T-helper 2 cell (primary cell): Measurements from ENCODE around the gene TSTD1.

ENCODE experiments used
- DNase-seq, 5 experiments: peaks; one replicate each; pipeline versions ENCODE4 v3.0.0 to v3.0.0-alpha.2; 2012 to 2022
- total RNA-seq, 2 donors: gene quantifications; one replicate each; lab custom pipeline; 2026; lab: John Stamatoyannopoulos, UW

The TSTD1 gene
- total RNA-seq = 11.2 to 26.5 reads per million in 2 donors

- peak; percentile 78 to 92 (median 85) for DNase-seq
Measured at GRCh38 chr1:161038523-161039153, at the start of gene TSTD1. Gene TSTD1, minus strand, starts transcription at chr1:161038964. Its CDS starts 75 bp downstream, at chr1:161038889.

- no peak for DNase-seq
Measured at GRCh38 chr1:161086457-161086856, 47.7 kb upstream of the TSTD1 start.

- DNase-seq = no peak
Measured at GRCh38 chr1:161085165-161085564, 46.4 kb upstream of the TSTD1 start.

GRCh38 chr1:161084597-161084988, 45.8 kb upstream of the TSTD1 start:
- DNase-seq = no peak

GRCh38 chr1:161083748-161084596, 45.2 kb upstream of the TSTD1 start:
- DNase-seq = no peak

GRCh38 chr1:161082996-161083747, 44.4 kb upstream of the TSTD1 start:
- DNase-seq = no peak

- DNase-seq = no peak
Measured at GRCh38 chr1:161082483-161082882, 43.7 kb upstream of the TSTD1 start.

- no peak for DNase-seq
Measured at GRCh38 chr1:161081519-161081918, 42.8 kb upstream of the TSTD1 start.

GRCh38 chr1:161080441-161081405, 42.0 kb upstream of the TSTD1 start:
- DNase-seq = no peak

GRCh38 chr1:161079436-161080110, 40.8 kb upstream of the TSTD1 start:
- no peak for DNase-seq

GRCh38 chr1:161077426-161077825, 38.7 kb upstream of the TSTD1 start:
- DNase-seq = no peak

- no peak for DNase-seq
Measured at GRCh38 chr1:161076410-161076809, 37.6 kb upstream of the TSTD1 start.

GRCh38 chr1:161074676-161075368, 36.1 kb upstream of the TSTD1 start:
- DNase-seq = no peak

- no peak for DNase-seq
Measured at GRCh38 chr1:161073474-161074121, 34.8 kb upstream of the TSTD1 start.

- no peak for DNase-seq
Measured at GRCh38 chr1:161072751-161073449, 34.1 kb upstream of the TSTD1 start.

- peak in 3 of 5 experiments; percentile 26 to 58 (median 27) for DNase-seq
Measured at GRCh38 chr1:161071886-161072371, 33.2 kb upstream of the TSTD1 start.

GRCh38 chr1:161070761-161071160, 32.0 kb upstream of the TSTD1 start:
- DNase-seq = no peak

GRCh38 chr1:161069731-161070270, 31.0 kb upstream of the TSTD1 start, which contains the start of gene ARHGAP30:
Gene ARHGAP30, minus strand, starts transcription at chr1:161069891. Its CDS starts 267 bp downstream, at chr1:161069624.
- DNase-seq = peak; percentile 39 to 99 (median 72)

GRCh38 chr1:161069241-161069640, 30.5 kb upstream of the TSTD1 start:
- DNase-seq = peak in 1 of 5 experiments; percentile 43
